WI38 (cell line): ENCODE results near the gene CELA2B.
"Not testable (repeated sequence)": the region's sequence is repeated elsewhere in the genome, so short reads cannot be mapped to it uniquely, and the experiment has no call there.

Source experiments
- H3K4me3 ChIP-seq: 2 replicates; pipeline ENCODE4 v1.5.1; 2011; ENCODE audit warnings: low read depth, mild to moderate bottlenecking, control low read depth, low read length
- CTCF ChIP-seq: IDR thresholded peaks from 2 replicates; pipeline ENCODE4 v1.5.1; 2012; ENCODE audit warnings: low read depth, mild to moderate bottlenecking, control low read depth, low read length

The CELA2B gene

GRCh38 chr1:15515022-15515663, 39.2 kb downstream of the CELA2B start:
- TF ChIP-seq CTCF, result no peak
- no peak overlapping the region for H3K4me3 ChIP-seq

- no peak overlapping the region for H3K4me3 ChIP-seq
- no peak for TF ChIP-seq CTCF
Measured at GRCh38 chr1:15519625-15520024, 43.7 kb downstream of the CELA2B start.

DNA sequence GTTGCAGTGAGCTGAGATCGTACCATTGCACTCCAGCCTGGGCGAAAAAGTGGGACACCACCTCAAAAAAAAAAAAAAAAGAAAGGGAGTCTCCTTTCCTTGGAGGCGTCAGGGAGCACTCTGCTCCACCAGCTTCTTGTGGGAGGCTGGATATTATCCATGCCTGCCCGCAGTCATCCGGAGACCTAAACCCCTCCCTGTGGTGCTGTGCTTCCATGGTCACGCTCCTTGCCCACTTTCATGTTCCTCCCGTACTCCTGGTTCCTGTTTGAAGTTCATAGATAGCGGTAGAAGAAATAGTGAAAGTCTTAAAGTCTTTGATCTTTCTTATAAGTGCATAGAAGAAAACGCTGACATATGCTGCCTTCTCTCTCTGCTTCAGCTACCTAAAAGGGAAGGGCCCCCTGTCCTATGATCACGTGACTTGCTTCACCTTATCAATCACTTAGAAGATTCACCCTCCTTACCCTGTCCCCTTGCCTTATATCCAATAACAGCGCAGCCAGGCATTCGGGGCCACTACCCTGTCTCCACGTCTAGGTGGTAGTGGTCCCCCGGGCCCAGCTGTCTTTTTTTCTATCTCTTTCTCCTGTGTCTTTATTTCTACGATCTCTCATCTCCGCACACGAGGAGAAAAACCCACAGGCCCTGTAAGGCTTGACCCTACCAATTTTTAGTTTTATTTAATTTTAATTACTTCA, 45.5 kb downstream of the CELA2B start:
- not testable (repeated sequence) for H3K4me3 ChIP-seq

- no peak for TF ChIP-seq CTCF
- no peak overlapping the region for H3K4me3 ChIP-seq
Measured at GRCh38 chr1:15522551-15522950, 46.6 kb downstream of the CELA2B start.

- peak overlapping the region; percentile 78 for H3K4me3 ChIP-seq
- TF ChIP-seq CTCF, result no peak
Measured at GRCh38 chr1:15523104-15524020, 47.5 kb downstream of the CELA2B start.

- H3K4me3 ChIP-seq, result peak within 1 kb of the TSS; percentile 89
- TF ChIP-seq CTCF, result no peak
Measured at GRCh38 chr1:15524021-15524282, 48.0 kb downstream of the CELA2B start, which contains the start of gene CASP9. CASP9 (minus strand) TSS chr1:15524215; CDS start chr1:15524200, 15 bp downstream.

DNA sequence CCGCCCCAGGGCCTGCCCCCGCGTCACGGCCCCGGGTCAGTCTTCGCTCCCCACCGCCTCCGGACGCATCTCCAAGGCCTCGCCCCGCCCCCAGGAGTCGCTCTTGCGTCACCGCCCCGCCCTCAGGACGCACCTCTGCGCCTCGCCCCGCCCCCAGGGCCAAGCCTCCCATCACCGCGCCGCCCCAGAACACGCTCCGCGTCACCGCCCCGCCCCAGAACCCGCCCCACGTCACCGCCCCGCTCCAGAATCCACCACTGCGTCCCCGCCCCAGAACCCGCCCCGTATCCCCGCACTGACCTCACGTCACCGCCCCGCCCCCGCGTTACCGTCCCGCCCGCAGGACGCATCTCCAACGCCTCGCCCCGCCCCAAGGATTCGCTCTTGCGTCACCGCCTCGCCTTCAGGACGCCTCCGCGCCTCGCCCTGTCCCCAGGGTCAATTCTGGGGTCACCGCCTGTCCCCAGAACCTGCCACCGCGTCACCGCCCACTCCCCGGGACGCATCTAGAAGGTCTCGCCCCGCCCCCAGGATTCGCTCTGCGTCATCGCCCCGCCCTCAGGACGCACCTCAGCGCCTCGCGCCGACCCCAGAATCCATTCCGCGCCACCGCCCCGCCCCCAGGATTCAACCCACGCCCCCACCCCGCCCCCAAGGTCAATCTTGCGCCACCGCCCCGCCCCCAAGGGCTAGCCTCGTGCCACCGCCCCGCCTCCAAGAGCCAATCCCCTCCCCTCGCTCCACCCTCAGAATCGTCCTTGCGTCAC, 48.6 kb downstream of the CELA2B start:
- no peak for TF ChIP-seq CTCF
- H3K4me3 ChIP-seq, result peak overlapping the region; percentile 78
